ENCODE data around the gene FBRSL1. TPM values are rescaled to one million over a fixed set of nuclear protein-coding genes. Genes with fewer than 3 reads are reported as not detected.

The FBRSL1 gene
- total RNA-seq, 1 experiment from 2014 or later: 119 TPM

- no peak for TF ChIP-seq CTCF (IDR thresholded peaks at IDR 0.05; ENCODE audit: unreplicated experiment)
- no peak for DNase-seq
- H3K4me3 Mint-ChIP-seq (ENCODE audit: low read depth, unreplicated experiment): no peak overlapping the region
- no peaks in the 10 kb centered on the region for H3K27me3 Mint-ChIP-seq (ENCODE audit: unreplicated experiment)
- peaks cover 15% of the 10 kb centered on the region for H3K4me1 Mint-ChIP-seq (ENCODE audit: low read depth, unreplicated experiment)
- CTCF ChIA-PET: no interaction called here
- H3K36me3 Mint-ChIP-seq (ENCODE audit: insufficient read depth, unreplicated experiment): peaks cover 12% of the 10 kb centered on the region
- intact Hi-C loops (cut with micrococcal nuclease; ENCODE audit: unreplicated experiment): no loop called here
- BruUV-seq (replicated peaks): no TSS peak
- no peaks in the 10 kb centered on the region for H3K9me3 Mint-ChIP-seq (ENCODE audit: low read depth, unreplicated experiment)
- H3K27ac Mint-ChIP-seq (ENCODE audit: unreplicated experiment): no peak overlapping the region
These were observed 11.4 kb downstream of the FBRSL1 start for GRCh38 chr12:132501204-132501940.

GRCh38 chr12:132502149-132502881 is 12.4 kb downstream of the FBRSL1 start:
- Mint-ChIP-seq H3K27me3 (ENCODE audit: unreplicated experiment) (no peaks in the 10 kb centered on the region), H3K9me3 (ENCODE audit: low read depth, unreplicated experiment) (no peaks in the 10 kb centered on the region), H3K27ac (ENCODE audit: unreplicated experiment) (no peak overlapping the region), H3K4me3 (ENCODE audit: low read depth, unreplicated experiment) (no peak overlapping the region), H3K4me1 (ENCODE audit: low read depth, unreplicated experiment) (peaks cover 15% of the 10 kb centered on the region), H3K36me3 (ENCODE audit: insufficient read depth, unreplicated experiment) (peaks cover 16% of the 10 kb centered on the region)
- intact Hi-C loops (cut with micrococcal nuclease; ENCODE audit: unreplicated experiment): no loop called here
- BruUV-seq (replicated peaks): no TSS peak
- CTCF ChIA-PET: no interaction called here
- DNase-seq: no peak
- TF ChIP-seq CTCF (IDR thresholded peaks at IDR 0.05; ENCODE audit: unreplicated experiment): no peak

GRCh38 chr12:132502882-132503193 is 12.9 kb downstream of the FBRSL1 start:
- CTCF ChIA-PET: no interaction called here
- Mint-ChIP-seq H3K4me1 (ENCODE audit: low read depth, unreplicated experiment) (peaks cover 15% of the 10 kb centered on the region), H3K4me3 (ENCODE audit: low read depth, unreplicated experiment) (no peak overlapping the region), H3K36me3 (ENCODE audit: insufficient read depth, unreplicated experiment) (peaks cover 17% of the 10 kb centered on the region), H3K27me3 (ENCODE audit: unreplicated experiment) (no peaks in the 10 kb centered on the region), H3K9me3 (ENCODE audit: low read depth, unreplicated experiment) (no peaks in the 10 kb centered on the region), H3K27ac (ENCODE audit: unreplicated experiment) (no peak overlapping the region)
- no TSS peak for BruUV-seq (replicated peaks)
- DNase-seq: no peak
- TF ChIP-seq CTCF (IDR thresholded peaks at IDR 0.05; ENCODE audit: unreplicated experiment): no peak
- intact Hi-C loops (cut with micrococcal nuclease; ENCODE audit: unreplicated experiment): no loop called here

- Mint-ChIP-seq H3K9me3 (ENCODE audit: low read depth, unreplicated experiment) (no peaks in the 10 kb centered on the region), H3K27me3 (ENCODE audit: unreplicated experiment) (no peaks in the 10 kb centered on the region), H3K27ac (ENCODE audit: unreplicated experiment) (no peak overlapping the region), H3K4me3 (ENCODE audit: low read depth, unreplicated experiment) (no peak overlapping the region), H3K4me1 (ENCODE audit: low read depth, unreplicated experiment) (peaks cover 15% of the 10 kb centered on the region), H3K36me3 (ENCODE audit: insufficient read depth, unreplicated experiment) (peaks cover 16% of the 10 kb centered on the region)
- CTCF ChIA-PET: no interaction called here
- TF ChIP-seq CTCF (IDR thresholded peaks at IDR 0.05; ENCODE audit: unreplicated experiment): no peak
- DNase-seq: no peak
- intact Hi-C loops (cut with micrococcal nuclease; ENCODE audit: unreplicated experiment): no loop called here
- BruUV-seq (replicated peaks): no TSS peak
These were observed 13.8 kb downstream of the FBRSL1 start for GRCh38 chr12:132503618-132504204.
